ENCODE data around the gene PLA2G2D.
A peak's percentile ranks its signal among the peaks of the same experiment; 100 is the strongest.

The PLA2G2D gene

GRCh38 chr1:20089328-20090077 is 29.8 kb downstream of the PLA2G2D start:
- Histone ChIP-seq H3K4me3 (ENCODE audit: insufficient read depth, low read length, poor library complexity, severe bottlenecking) (no peak overlapping the region), H3K36me3 (ENCODE audit: low read length) (no peaks in the 10 kb centered on the region), H3K9ac (ENCODE audit: low read length) (no peak overlapping the region), H3K27me3 (ENCODE audit: low read length) (no peaks in the 10 kb centered on the region), H3K9me2 (replicated peaks; ENCODE audit: insufficient read depth, low read length) (no peaks in the 10 kb centered on the region), H4K20me1 (ENCODE audit: low read depth, low read length) (no peaks in the 10 kb centered on the region), H3F3A (ENCODE audit: insufficient read depth) (no peaks in the 10 kb centered on the region), H3K4me2 (ENCODE audit: low read depth, low read length, poor library complexity, severe bottlenecking) (no peak overlapping the region), H3K27ac (ENCODE audit: low read depth, low read length) (no peak overlapping the region), H3K79me2 (ENCODE audit: insufficient read depth, low read length) (no peaks in the 10 kb centered on the region), H2AFZ (ENCODE audit: low read depth, low read length, severe bottlenecking) (no peak overlapping the region), H3K9me3 (ENCODE audit: insufficient read depth, low read length) (no peaks in the 10 kb centered on the region)
- TF ChIP-seq EZH2phosphoT487 (conservative IDR thresholded peaks at IDR 0.05; ENCODE audit: low read length), result no peak
- TF ChIP-seq CTCF (IDR thresholded peaks at IDR 0.05; ENCODE audit: insufficient read depth, low read length, poor library complexity, severe bottlenecking), result no peak

- TF ChIP-seq EZH2phosphoT487 (conservative IDR thresholded peaks at IDR 0.05; ENCODE audit: low read length), result no peak
- TF ChIP-seq CTCF (IDR thresholded peaks at IDR 0.05; ENCODE audit: insufficient read depth, low read length, poor library complexity, severe bottlenecking), result peak; percentile 18
- Histone ChIP-seq H3K9me2 (replicated peaks; ENCODE audit: insufficient read depth, low read length) (no peaks in the 10 kb centered on the region), H3K27me3 (ENCODE audit: low read length) (no peaks in the 10 kb centered on the region), H4K20me1 (ENCODE audit: low read depth, low read length) (no peaks in the 10 kb centered on the region), H3K4me2 (ENCODE audit: low read depth, low read length, poor library complexity, severe bottlenecking) (no peak overlapping the region), H2AFZ (ENCODE audit: low read depth, low read length, severe bottlenecking) (no peak overlapping the region), H3K9ac (ENCODE audit: low read length) (no peak overlapping the region), H3K4me3 (ENCODE audit: insufficient read depth, low read length, poor library complexity, severe bottlenecking) (no peak overlapping the region), H3F3A (ENCODE audit: insufficient read depth) (no peaks in the 10 kb centered on the region), H3K27ac (ENCODE audit: low read depth, low read length) (no peak overlapping the region), H3K36me3 (ENCODE audit: low read length) (no peaks in the 10 kb centered on the region), H3K79me2 (ENCODE audit: insufficient read depth, low read length) (no peaks in the 10 kb centered on the region), H3K9me3 (ENCODE audit: insufficient read depth, low read length) (no peaks in the 10 kb centered on the region)
Measured at GRCh38 chr1:20087668-20088067, 31.7 kb downstream of the PLA2G2D start.

- no peaks in the 10 kb centered on the region for H3K79me2 ChIP-seq (ENCODE audit: insufficient read depth, low read length)
- no peaks in the 10 kb centered on the region for H3K9me2 ChIP-seq (replicated peaks; ENCODE audit: insufficient read depth, low read length)
- H3K9me3 ChIP-seq (ENCODE audit: insufficient read depth, low read length), result no peaks in the 10 kb centered on the region
- no peaks in the 10 kb centered on the region for H3F3A ChIP-seq (ENCODE audit: insufficient read depth)
- no peak overlapping the region for H2AFZ ChIP-seq (ENCODE audit: low read depth, low read length, severe bottlenecking)
- H3K4me2 ChIP-seq (ENCODE audit: low read depth, low read length, poor library complexity, severe bottlenecking), result no peak overlapping the region
- no peak overlapping the region for H3K9ac ChIP-seq (ENCODE audit: low read length)
- H3K4me3 ChIP-seq (ENCODE audit: insufficient read depth, low read length, poor library complexity, severe bottlenecking), result no peak overlapping the region
- no peaks in the 10 kb centered on the region for H3K27me3 ChIP-seq (ENCODE audit: low read length)
- H3K27ac ChIP-seq (ENCODE audit: low read depth, low read length), result no peak overlapping the region
- TF ChIP-seq CTCF (IDR thresholded peaks at IDR 0.05; ENCODE audit: insufficient read depth, low read length, poor library complexity, severe bottlenecking) (no peak), EZH2phosphoT487 (conservative IDR thresholded peaks at IDR 0.05; ENCODE audit: low read length) (no peak)
- H3K36me3 ChIP-seq (ENCODE audit: low read length), result no peaks in the 10 kb centered on the region
- no peaks in the 10 kb centered on the region for H4K20me1 ChIP-seq (ENCODE audit: low read depth, low read length)
Measured at GRCh38 chr1:20086800-20087199, 32.5 kb downstream of the PLA2G2D start.

Data from SU-DHL-6 (cell line).